Stimulated activated CD4-positive, alpha-beta T cell treated with anti-CD3 and anti-CD28 coated beads, TNF-alpha, amount 100 ng/mL, for 48 hours (primary cell): Measurements from ENCODE around the gene SLC2A4RG.
"Not testable (repeated sequence)": the region's sequence is repeated elsewhere in the genome, so short reads cannot be mapped to it uniquely, and the experiment has no call there.

ENCODE experiments used
- DNase-seq, 3 donors: peaks; one replicate each; pipeline ENCODE4 v3.0.0-alpha.2; 2020; ENCODE audit warnings: low read depth in 3 of 3

The SLC2A4RG gene

GRCh38 chr20:63775096-63775978 lies 35.8 kb downstream of the SLC2A4RG start:
- DNase-seq = no peak

DNA sequence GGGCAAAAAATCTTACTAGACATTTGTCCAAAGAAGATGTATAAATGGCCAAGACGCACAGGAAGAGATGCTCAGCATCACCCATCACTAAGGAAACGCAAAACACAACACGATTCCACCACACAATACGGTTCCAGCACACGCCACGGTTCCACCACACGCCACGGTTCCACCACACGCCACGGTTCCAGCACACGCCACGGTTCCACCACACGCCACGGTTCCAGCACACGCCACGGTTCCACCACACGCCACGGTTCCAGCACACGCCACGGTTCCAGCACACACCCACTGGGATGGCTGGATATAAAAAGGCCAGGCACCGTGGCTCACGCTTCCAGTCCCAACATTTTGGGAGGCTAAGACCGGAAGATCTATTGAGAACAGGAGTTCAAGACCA lies 37.3 kb downstream of the SLC2A4RG start:
- DNase-seq = not testable (repeated sequence)

DNA sequence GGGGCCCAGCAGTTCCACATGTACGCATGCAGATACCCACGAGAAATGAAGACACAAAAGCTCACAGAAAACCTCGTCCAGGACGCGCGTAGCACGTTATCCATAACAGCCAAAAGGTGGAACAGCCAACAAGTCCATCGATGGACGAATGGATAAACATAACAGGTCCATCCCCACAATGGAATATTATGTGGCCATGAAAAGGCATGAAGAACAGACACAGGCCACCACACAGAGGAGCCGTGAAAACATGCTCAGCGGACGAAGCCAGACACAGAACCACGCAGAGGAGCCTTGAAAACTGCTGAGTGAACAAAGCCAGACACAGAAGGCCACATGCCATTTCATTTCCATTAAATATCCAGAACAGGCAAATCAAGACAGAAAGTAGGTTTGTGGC lies 38.0 kb downstream of the SLC2A4RG start:
- DNase-seq = no peak

- no peak for DNase-seq
Measured at GRCh38 chr20:63778034-63778752, 38.6 kb downstream of the SLC2A4RG start.

DNA sequence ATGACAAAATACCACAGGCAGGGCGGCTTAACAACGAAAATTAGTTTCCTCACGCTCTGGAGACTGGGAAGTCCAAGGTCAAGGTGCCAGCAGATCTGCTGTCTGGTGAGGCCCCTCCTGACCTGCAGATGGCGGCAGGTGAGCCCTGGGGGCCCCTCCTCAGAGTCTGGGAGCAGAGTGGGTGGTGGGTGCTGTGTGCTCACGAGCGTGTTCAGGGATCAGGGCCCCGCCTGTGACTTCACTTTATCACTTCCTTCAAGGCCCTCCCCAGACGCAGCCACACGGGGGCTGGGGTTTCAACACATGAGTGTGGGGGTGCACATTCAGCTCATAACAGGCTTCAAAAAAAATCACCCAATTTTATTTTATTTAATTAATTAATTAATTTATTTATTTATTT lies 39.3 kb downstream of the SLC2A4RG start:
- DNase-seq = no peak

GRCh38 chr20:63781181-63781580 lies 41.6 kb downstream of the SLC2A4RG start:
- DNase-seq = no peak

GRCh38 chr20:63782051-63782471 lies 42.5 kb downstream of the SLC2A4RG start:
- DNase-seq = peak in 1 of 3 donors; percentile 28

DNA sequence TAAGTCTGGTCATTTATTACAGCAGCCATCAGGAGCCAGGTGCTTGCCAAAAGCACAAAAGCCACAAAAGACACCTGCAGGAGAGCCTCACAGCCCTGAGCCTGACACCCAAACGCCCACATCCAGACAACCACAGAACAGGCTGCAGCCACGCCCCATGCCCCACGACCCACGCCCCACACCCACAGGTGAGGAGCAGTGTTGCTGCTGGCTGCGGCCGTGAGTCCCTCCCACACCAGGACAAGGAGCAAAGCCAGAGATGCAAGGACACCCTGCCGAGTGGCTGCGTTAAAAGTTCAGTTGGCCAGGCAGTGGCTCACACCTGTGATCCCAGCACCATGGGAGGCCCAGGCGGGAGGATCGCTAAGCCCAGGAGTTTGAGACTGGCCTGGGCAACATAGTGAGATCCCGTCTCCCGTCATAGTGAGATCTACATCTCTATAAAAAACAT lies 43.0 kb downstream of the SLC2A4RG start:
- no peak for DNase-seq

DNA sequence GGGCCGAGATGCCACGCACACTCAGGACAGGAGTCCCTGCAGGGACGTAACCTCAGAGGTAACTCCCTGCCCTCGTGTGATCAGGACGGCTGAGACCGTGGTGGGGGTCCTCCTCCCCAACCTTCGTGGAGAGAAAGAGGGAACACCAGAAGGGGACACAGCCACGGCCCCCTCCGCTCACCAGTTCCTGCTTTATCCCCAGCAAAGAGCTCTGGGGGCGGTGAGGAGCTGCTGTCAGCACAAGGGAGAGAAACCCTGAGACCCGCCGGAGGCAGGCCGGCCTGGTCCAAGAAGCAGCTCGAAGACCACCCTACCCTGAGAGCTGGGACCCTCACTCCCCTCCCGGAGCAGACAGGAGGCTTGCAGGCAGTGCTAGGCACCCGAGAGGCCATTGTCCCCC lies 44.4 kb downstream of the SLC2A4RG start:
- no peak for DNase-seq

- no peak for DNase-seq
Measured at GRCh38 chr20:63785691-63786131, 46.1 kb downstream of the SLC2A4RG start.

DNA sequence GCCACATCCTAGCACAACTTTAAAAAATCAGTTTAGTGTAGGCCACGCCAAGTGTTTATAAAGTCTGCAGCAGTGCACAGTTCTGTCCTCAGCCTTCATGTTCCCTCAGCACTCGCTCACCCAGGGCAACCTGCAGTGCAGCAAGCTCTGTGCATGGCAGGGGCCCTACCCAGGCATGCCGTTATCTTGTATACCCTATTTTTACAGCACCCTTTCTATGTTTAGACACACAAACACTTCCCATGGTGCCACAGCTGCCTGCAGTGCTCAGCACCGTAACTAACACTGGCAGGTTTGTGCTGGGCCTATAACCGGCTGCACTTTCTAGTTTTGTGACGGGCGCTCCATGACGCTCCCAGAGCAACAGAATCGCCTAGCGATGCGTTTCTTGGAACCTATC lies 47.7 kb downstream of the SLC2A4RG start:
- no peak for DNase-seq

DNA sequence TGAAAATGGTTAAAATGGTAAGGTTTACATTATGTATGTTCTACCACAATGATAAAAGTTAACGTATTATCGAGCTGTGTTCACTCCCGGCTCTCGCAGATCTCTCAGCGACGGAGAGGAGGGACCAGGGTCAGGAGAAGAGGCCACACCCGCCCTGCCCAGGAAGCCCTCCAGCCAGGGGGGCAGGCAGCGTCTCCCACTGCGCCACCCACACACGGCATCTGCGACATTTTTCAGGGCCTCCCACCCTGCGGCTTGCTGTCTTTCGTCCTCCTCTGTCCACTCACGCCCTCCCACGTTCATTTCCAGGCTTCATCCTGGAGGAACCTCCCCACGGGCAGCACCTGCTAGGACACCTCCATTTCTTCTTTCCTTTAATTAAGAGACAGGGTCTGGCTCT lies 48.2 kb downstream of the SLC2A4RG start:
- no peak for DNase-seq

DNA sequence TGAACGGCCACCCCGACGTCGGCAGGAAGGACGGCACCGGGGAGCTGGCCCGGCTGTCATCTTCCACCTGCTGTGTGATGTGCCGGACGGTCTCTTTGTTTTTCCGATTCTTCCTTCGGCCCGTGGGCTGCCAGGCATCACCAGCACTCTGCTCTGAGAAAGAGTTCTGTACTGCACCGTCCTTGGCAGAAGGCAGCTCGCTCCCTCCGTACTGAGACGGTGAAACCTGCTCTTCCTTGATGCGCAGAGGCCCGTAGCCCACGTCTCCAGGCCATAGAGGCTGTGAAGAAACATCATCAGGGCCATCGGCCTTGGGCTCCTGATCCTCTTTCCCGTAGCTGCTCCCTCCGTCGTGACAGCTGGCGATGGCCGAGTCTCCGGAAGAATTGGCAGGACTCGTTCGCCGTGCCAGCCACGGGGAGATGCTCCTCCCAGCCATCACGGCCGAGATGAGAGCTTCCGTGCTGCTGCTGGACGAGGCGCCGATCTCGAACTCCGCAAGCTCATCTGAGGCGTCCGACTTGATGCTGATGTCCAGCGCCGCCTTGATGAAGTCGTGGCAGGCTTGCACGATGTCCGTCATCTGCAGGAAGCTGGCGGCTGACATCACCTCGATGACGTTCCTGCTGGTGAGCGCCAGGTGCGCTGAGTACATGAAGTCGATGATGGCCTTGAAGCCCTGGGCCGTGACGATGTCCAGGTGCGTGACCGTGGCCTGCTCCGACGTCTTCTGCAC lies 50.4 kb downstream of the SLC2A4RG start:
- DNase-seq = no peak

DNA sequence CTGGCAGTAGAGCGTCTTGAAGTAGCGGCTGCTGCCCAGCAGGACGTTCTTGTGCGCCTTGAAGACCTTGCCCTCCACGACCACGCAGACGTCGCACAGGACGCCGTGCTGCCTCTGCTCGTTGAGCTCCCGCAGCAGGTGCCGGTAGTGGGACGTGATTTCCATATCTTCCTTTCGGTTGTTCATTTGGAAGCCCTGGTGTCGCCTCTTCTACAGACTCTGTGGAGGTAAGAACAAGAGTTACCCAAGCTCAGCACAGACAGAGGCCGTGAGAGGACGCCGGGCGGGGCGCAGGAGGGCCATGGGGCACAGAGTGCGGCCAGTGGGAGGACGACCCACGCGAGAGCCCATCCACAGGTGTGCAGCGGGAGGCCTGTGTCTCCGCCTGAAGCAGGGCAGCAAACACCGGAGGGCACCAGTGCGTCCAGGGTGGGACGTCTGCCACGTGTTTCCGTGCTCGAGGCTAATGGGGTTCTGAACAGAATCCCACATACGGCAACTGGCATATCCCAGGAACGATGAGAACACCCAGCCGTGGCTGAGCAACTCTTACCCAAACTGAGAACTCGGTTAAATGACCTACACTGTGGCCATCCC lies 51.1 kb downstream of the SLC2A4RG start:
- DNase-seq = no peak

GRCh38 chr20:63791497-63792156 lies 52.1 kb downstream of the SLC2A4RG start:
- no peak for DNase-seq

- DNase-seq = no peak
Measured at GRCh38 chr20:63792866-63793265, 53.3 kb downstream of the SLC2A4RG start.
